GM23338 (cell line): ENCODE measurements around the gene ZNF101. TPM values are rescaled to one million over a fixed set of nuclear protein-coding genes. Genes with fewer than 3 reads are reported as not detected.

ENCODE experiments used
- ATAC-seq: fragments of 200-7000 bp; cut with Tn5 transposase; 3 replicates; pipeline ENCODE4 v1.9.1; 2020
- DNase-seq: peaks from one replicate; pipeline ENCODE4 v3.0.0-alpha.2; 2015; ENCODE audit warnings: low spot score
- H2AFZ ChIP-seq: fragments of 200-600 bp; sonication (generic); 2 replicates; pipeline ENCODE4 v1.8.0; 2016; ENCODE audit warnings: antibody characterized with exemption, mild to moderate bottlenecking, moderate library complexity
- H3F3A ChIP-seq: fragments of 200-600 bp; sonication (generic); replicated peaks from 2 replicates; pipeline ENCODE4 v1.8.0; 2017; ENCODE audit warnings: antibody characterized with exemption, mixed run types, low read depth
- H3K27ac ChIP-seq: fragments of 200-600 bp; sonication (generic); 2 replicates; pipeline ENCODE4 v1.6.1; 2016; ENCODE audit warnings: low read depth
- H3K27me3 ChIP-seq: fragments of 200-600 bp; sonication (generic); 2 replicates; pipeline ENCODE4 v1.8.0; 2016; ENCODE audit warnings: mild to moderate bottlenecking, mixed run types, moderate library complexity; ENCODE audit not compliant: insufficient read depth
- H3K36me3 ChIP-seq: fragments of 200-600 bp; sonication (generic); 2 replicates; pipeline ENCODE4 v1.8.0; 2016; ENCODE audit warnings: mild to moderate bottlenecking; ENCODE audit not compliant: insufficient read depth
- H3K4me1 ChIP-seq: fragments of 200-600 bp; sonication (generic); 2 replicates; pipeline ENCODE4 v1.8.0; 2016; ENCODE audit warnings: mild to moderate bottlenecking, moderate library complexity; ENCODE audit not compliant: insufficient read depth
- H3K4me2 ChIP-seq: fragments of 200-600 bp; sonication (generic); 2 replicates; pipeline ENCODE4 v1.7.1; 2017; ENCODE audit warnings: mixed run types
- H3K4me3 ChIP-seq: fragments of 200-600 bp; sonication (generic); 2 replicates; pipeline ENCODE4 v1.6.1; 2016; ENCODE audit warnings: mixed run types
- H3K79me2 ChIP-seq: fragments of 200-600 bp; sonication (generic); replicated peaks from 2 replicates; pipeline ENCODE4 v1.8.0; 2017; ENCODE audit warnings: mild to moderate bottlenecking; ENCODE audit not compliant: insufficient read depth
- H3K9me2 ChIP-seq: fragments of 200-600 bp; sonication (generic); 2 replicates; pipeline ENCODE4 v1.8.0; 2017; ENCODE audit not compliant: insufficient read depth
- H4K20me1 ChIP-seq: fragments of 200-600 bp; sonication (generic); replicated peaks from 2 replicates; pipeline ENCODE4 v1.8.0; 2017; ENCODE audit warnings: mild to moderate bottlenecking; ENCODE audit not compliant: insufficient read depth
- H3K27ac Mint-ChIP-seq: 2 replicates; pipeline ENCODE4 v1.8.0; 2020; ENCODE audit warnings: inconsistent platforms, mild to moderate bottlenecking, moderate library complexity, mixed read lengths
- H3K27me3 Mint-ChIP-seq: 3 replicates; pipeline ENCODE4 v1.8.0; 2022; ENCODE audit warnings: low read depth, mild to moderate bottlenecking, moderate library complexity, mixed read lengths, inconsistent platforms; ENCODE audit not compliant: insufficient read depth, poor library complexity
- H3K36me3 Mint-ChIP-seq: 3 replicates; pipeline ENCODE4 v1.8.0; 2021; ENCODE audit warnings: low read depth, mild to moderate bottlenecking, inconsistent platforms, moderate library complexity, mixed read lengths
- H3K4me1 Mint-ChIP-seq: 3 replicates; pipeline ENCODE4 v1.8.0; 2020; ENCODE audit warnings: mild to moderate bottlenecking, inconsistent platforms, mixed read lengths
- H3K4me3 Mint-ChIP-seq: 3 replicates; pipeline ENCODE4 v1.8.0; 2021; ENCODE audit warnings: moderate library complexity, mild to moderate bottlenecking, inconsistent platforms, mixed read lengths
- H3K9me3 Mint-ChIP-seq: 3 replicates; pipeline ENCODE4 v1.8.0; 2020; ENCODE audit warnings: moderate library complexity, mild to moderate bottlenecking, inconsistent platforms, mixed read lengths
- CREB1 ChIP-seq: fragments of 250-450 bp; sonication (Bioruptor Pico); IDR thresholded peaks from 2 replicates; pipeline ENCODE4 v1.5.0; 2020; ENCODE audit warnings: low read depth, mild to moderate bottlenecking, moderate library complexity
- EZH2 ChIP-seq: fragments of 200-600 bp; sonication (generic); IDR thresholded peaks from one replicate; pipeline ENCODE4 v1.8.0; 2017; ENCODE audit warnings: antibody characterized with exemption, mild to moderate bottlenecking, low read depth; ENCODE audit not compliant: unreplicated experiment
- EZH2phosphoT487 ChIP-seq: fragments of 200-600 bp; sonication (generic); IDR thresholded peaks from one replicate; pipeline ENCODE4 v1.8.1; 2018; ENCODE audit warnings: antibody characterized with exemption; ENCODE audit not compliant: unreplicated experiment
- JUNB ChIP-seq: IDR thresholded peaks from one replicate; pipeline ENCODE4 v1.6.1; 2016; ENCODE audit warnings: antibody characterized with exemption; ENCODE audit not compliant: unreplicated experiment
- NANOG ChIP-seq: IDR thresholded peaks from 2 replicates; pipeline ENCODE4 v1.6.1; 2016; ENCODE audit warnings: antibody characterized with exemption, borderline replicate concordance
- POLR2AphosphoS5 ChIP-seq: IDR thresholded peaks from 2 replicates; pipeline ENCODE4 v1.6.1; 2016; ENCODE audit warnings: antibody characterized with exemption, low read depth
- STAT1 ChIP-seq: IDR thresholded peaks from one replicate; pipeline ENCODE4 v1.6.1; 2016; ENCODE audit warnings: antibody characterized with exemption; ENCODE audit not compliant: unreplicated experiment
- ZNF114 ChIP-seq: fragments of 250-450 bp; sonication (Bioruptor Pico); IDR thresholded peaks from 2 replicates; pipeline ENCODE4 v1.5.0; 2020; ENCODE audit warnings: mild to moderate bottlenecking, moderate library complexity
- ZNF331 ChIP-seq: fragments of 250-450 bp; sonication (Bioruptor Pico); IDR thresholded peaks from 2 replicates; pipeline ENCODE4 v1.5.0; 2020; ENCODE audit warnings: low read depth, mild to moderate bottlenecking, moderate library complexity
- polyA plus RNA-seq: library from polyadenylated mRNA; unstranded; fragments of >200 nt; fragmentation: Nextera tagmentation; extraction: Ambion mirVana; gene quantifications from 2 replicates; pipeline ENCODE4 v1.2.1, GENCODE V29; 2016
- total RNA-seq: library from RNA; depleted of rRNA; stranded (reverse); fragments of >200 nt; shearing (Covaris generic); gene quantifications from 2 replicates; pipeline ENCODE4 v1.2.3, GENCODE V29; 2014
- TF ChIP-seq, protein P1 (sequence below): fragments of 250-450 bp; sonication (Bioruptor Pico); IDR thresholded peaks from 2 replicates; pipeline ENCODE4 v1.5.0; 2020; ENCODE audit warnings: mild to moderate bottlenecking, moderate library complexity
- TF ChIP-seq, protein P2 (sequence below), 2 experiments: fragments of 200-600 bp in 1 of 2; sonication (generic) in 1 of 2; conservative IDR thresholded peaks; 2 replicates each; pipeline versions ENCODE4 v1.5.1 to v1.6.1; 2016 to 2017; ENCODE audit warnings: antibody characterized with exemption in 2 of 2, low read depth in 2 of 2, mild to moderate bottlenecking in 2 of 2, moderate library complexity in 1 of 2
- TF ChIP-seq, protein P3 (sequence below): IDR thresholded peaks from 2 replicates; pipeline ENCODE4 v1.6.1; 2016; ENCODE audit warnings: antibody characterized with exemption
- TF ChIP-seq, protein P4 (sequence below): IDR thresholded peaks from one replicate; pipeline ENCODE4 v1.6.1; 2018; ENCODE audit warnings: antibody characterized with exemption; ENCODE audit not compliant: unreplicated experiment

The ZNF101 gene
- total and polyA plus RNA-seq, 2 experiments from 2014 or later = 46.4 to 47.9 TPM

DNA sequence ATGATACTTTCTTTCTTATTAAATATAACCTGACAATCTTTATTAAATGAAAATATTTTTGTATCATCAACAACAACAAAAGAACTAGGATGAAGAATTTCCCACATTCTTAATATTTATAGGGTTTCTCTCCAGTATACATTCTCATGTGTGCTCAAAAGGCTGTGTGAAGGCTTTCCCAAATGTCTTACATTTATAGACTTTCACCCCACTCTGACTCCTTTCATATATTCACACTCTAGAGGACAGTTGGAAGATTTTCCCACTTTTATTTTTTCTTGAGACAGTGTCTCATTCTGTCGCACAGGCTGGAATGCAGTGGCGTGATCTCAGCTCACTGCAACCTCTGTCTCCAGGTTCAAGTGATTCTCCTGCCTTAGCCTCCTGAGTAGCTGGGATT is 41.9 kb downstream of the ZNF101 start:
- no peaks in the 10 kb centered on the region for H3K27me3 ChIP-seq
- H3K27ac Mint-ChIP-seq = no peak overlapping the region
- H3K36me3 Mint-ChIP-seq = peaks cover 95% of the 10 kb centered on the region
- no peak overlapping the region for H3K4me2 ChIP-seq
- H3K4me1 ChIP-seq = no peaks in the 10 kb centered on the region
- H4K20me1 ChIP-seq = no peaks in the 10 kb centered on the region
- DNase-seq (no peak), ATAC-seq (no peak)
- peaks cover 4% of the 10 kb centered on the region for H3K27me3 Mint-ChIP-seq
- no peak overlapping the region for H3K27ac ChIP-seq
- H3K9me2 ChIP-seq = no peaks in the 10 kb centered on the region
- peaks cover 9% of the 10 kb centered on the region for H3F3A ChIP-seq
- H3K4me3 Mint-ChIP-seq = no peak overlapping the region
- H3K4me1 Mint-ChIP-seq = no peaks in the 10 kb centered on the region
- peaks cover 5% of the 10 kb centered on the region for H3K79me2 ChIP-seq
- no peak for TF ChIP-seq ZNF331 (CRISPR knock-in tag)
- no peak for TF ChIP-seq STAT1
- no peak for TF ChIP-seq EZH2phosphoT487
- no peak for TF ChIP-seq NANOG
- no peak for TF ChIP-seq EZH2
- TF ChIP-seq POLR2AphosphoS5 = no peak
- TF ChIP-seq, protein P1, sequence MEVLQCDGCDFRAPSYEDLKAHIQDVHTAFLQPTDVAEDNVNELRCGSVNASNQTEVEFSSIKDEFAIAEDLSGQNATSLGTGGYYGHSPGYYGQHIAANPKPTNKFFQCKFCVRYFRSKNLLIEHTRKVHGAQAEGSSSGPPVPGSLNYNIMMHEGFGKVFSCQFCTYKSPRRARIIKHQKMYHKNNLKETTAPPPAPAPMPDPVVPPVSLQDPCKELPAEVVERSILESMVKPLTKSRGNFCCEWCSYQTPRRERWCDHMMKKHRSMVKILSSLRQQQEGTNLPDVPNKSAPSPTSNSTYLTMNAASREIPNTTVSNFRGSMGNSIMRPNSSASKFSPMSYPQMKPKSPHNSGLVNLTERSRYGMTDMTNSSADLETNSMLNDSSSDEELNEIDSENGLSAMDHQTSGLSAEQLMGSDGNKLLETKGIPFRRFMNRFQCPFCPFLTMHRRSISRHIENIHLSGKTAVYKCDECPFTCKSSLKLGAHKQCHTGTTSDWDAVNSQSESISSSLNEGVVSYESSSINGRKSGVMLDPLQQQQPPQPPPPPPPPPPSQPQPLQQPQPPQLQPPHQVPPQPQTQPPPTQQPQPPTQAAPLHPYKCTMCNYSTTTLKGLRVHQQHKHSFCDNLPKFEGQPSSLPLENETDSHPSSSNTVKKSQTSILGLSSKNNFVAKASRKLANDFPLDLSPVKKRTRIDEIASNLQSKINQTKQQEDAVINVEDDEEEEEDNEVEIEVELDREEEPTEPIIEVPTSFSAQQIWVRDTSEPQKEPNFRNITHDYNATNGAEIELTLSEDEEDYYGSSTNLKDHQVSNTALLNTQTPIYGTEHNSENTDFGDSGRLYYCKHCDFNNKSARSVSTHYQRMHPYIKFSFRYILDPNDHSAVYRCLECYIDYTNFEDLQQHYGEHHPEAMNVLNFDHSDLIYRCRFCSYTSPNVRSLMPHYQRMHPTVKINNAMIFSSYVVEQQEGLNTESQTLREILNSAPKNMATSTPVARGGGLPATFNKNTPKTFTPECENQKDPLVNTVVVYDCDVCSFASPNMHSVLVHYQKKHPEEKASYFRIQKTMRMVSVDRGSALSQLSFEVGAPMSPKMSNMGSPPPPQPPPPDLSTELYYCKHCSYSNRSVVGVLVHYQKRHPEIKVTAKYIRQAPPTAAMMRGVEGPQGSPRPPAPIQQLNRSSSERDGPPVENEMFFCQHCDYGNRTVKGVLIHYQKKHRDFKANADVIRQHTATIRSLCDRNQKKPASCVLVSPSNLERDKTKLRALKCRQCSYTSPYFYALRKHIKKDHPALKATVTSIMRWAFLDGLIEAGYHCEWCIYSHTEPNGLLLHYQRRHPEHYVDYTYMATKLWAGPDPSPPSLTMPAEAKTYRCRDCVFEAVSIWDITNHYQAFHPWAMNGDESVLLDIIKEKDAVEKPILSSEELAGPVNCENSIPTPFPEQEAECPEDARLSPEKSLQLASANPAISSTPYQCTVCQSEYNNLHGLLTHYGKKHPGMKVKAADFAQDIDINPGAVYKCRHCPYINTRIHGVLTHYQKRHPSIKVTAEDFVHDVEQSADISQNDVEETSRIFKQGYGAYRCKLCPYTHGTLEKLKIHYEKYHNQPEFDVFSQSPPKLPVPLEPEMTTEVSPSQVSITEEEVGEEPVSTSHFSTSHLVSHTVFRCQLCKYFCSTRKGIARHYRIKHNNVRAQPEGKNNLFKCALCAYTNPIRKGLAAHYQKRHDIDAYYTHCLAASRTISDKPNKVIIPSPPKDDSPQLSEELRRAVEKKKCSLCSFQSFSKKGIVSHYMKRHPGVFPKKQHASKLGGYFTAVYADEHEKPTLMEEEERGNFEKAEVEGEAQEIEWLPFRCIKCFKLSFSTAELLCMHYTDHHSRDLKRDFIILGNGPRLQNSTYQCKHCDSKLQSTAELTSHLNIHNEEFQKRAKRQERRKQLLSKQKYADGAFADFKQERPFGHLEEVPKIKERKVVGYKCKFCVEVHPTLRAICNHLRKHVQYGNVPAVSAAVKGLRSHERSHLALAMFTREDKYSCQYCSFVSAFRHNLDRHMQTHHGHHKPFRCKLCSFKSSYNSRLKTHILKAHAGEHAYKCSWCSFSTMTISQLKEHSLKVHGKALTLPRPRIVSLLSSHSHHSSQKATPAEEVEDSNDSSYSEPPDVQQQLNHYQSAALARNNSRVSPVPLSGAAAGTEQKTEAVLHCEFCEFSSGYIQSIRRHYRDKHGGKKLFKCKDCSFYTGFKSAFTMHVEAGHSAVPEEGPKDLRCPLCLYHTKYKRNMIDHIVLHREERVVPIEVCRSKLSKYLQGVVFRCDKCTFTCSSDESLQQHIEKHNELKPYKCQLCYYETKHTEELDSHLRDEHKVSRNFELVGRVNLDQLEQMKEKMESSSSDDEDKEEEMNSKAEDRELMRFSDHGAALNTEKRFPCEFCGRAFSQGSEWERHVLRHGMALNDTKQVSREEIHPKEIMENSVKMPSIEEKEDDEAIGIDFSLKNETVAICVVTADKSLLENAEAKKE (CRISPR knock-in tag) = no peak
- TF ChIP-seq, protein P2, sequence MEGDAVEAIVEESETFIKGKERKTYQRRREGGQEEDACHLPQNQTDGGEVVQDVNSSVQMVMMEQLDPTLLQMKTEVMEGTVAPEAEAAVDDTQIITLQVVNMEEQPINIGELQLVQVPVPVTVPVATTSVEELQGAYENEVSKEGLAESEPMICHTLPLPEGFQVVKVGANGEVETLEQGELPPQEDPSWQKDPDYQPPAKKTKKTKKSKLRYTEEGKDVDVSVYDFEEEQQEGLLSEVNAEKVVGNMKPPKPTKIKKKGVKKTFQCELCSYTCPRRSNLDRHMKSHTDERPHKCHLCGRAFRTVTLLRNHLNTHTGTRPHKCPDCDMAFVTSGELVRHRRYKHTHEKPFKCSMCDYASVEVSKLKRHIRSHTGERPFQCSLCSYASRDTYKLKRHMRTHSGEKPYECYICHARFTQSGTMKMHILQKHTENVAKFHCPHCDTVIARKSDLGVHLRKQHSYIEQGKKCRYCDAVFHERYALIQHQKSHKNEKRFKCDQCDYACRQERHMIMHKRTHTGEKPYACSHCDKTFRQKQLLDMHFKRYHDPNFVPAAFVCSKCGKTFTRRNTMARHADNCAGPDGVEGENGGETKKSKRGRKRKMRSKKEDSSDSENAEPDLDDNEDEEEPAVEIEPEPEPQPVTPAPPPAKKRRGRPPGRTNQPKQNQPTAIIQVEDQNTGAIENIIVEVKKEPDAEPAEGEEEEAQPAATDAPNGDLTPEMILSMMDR (conservative IDR thresholded peaks at IDR 0.05; ENCODE audit: low read depth in 2 of 2) = no peak
- TF ChIP-seq, protein P3, sequence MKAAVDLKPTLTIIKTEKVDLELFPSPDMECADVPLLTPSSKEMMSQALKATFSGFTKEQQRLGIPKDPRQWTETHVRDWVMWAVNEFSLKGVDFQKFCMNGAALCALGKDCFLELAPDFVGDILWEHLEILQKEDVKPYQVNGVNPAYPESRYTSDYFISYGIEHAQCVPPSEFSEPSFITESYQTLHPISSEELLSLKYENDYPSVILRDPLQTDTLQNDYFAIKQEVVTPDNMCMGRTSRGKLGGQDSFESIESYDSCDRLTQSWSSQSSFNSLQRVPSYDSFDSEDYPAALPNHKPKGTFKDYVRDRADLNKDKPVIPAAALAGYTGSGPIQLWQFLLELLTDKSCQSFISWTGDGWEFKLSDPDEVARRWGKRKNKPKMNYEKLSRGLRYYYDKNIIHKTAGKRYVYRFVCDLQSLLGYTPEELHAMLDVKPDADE = no peak
- TF ChIP-seq ZNF114 (CRISPR knock-in tag) = no peak
- TF ChIP-seq, protein P4, sequence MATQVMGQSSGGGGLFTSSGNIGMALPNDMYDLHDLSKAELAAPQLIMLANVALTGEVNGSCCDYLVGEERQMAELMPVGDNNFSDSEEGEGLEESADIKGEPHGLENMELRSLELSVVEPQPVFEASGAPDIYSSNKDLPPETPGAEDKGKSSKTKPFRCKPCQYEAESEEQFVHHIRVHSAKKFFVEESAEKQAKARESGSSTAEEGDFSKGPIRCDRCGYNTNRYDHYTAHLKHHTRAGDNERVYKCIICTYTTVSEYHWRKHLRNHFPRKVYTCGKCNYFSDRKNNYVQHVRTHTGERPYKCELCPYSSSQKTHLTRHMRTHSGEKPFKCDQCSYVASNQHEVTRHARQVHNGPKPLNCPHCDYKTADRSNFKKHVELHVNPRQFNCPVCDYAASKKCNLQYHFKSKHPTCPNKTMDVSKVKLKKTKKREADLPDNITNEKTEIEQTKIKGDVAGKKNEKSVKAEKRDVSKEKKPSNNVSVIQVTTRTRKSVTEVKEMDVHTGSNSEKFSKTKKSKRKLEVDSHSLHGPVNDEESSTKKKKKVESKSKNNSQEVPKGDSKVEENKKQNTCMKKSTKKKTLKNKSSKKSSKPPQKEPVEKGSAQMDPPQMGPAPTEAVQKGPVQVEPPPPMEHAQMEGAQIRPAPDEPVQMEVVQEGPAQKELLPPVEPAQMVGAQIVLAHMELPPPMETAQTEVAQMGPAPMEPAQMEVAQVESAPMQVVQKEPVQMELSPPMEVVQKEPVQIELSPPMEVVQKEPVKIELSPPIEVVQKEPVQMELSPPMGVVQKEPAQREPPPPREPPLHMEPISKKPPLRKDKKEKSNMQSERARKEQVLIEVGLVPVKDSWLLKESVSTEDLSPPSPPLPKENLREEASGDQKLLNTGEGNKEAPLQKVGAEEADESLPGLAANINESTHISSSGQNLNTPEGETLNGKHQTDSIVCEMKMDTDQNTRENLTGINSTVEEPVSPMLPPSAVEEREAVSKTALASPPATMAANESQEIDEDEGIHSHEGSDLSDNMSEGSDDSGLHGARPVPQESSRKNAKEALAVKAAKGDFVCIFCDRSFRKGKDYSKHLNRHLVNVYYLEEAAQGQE = no peak
- TF ChIP-seq JUNB = no peak
- no peak for TF ChIP-seq CREB1
- peak overlapping the region; percentile 40; the same call in 1 of the 2 replicates for H3K4me3 ChIP-seq
- peaks cover 56% of the 10 kb centered on the region for H3K36me3 ChIP-seq
- H2AFZ ChIP-seq = no peak overlapping the region
- peaks cover 100% of the 10 kb centered on the region for H3K9me3 Mint-ChIP-seq
